Lower lobe of right lung (tissue), 2 donors: ENCODE data around the gene STAT3. TPM values are rescaled to one million over a fixed set of nuclear protein-coding genes. Genes with fewer than 3 reads are reported as not detected.
"Not testable (repeated sequence)": the region's sequence is repeated elsewhere in the genome, so short reads cannot be mapped to it uniquely, and the experiment has no call there.

Experiments
- ATAC-seq, 2 donors: fragments of 200-7000 bp; cut with Tn5 transposase; one replicate each; pipeline ENCODE4 v1.9.1; 2020 to 2022; ENCODE audit warnings: mild to moderate bottlenecking in 2 of 2, moderate library complexity in 2 of 2
- DNase-seq: peaks from one replicate; pipeline ENCODE4 v3.0.0-alpha.2; 2020
- H3K27ac ChIP-seq: fragments of 200-600 bp; one replicate; pipeline ENCODE4 v1.8.0; 2022
- H3K27me3 ChIP-seq: fragments of 200-600 bp; one replicate; pipeline ENCODE4 v1.8.0; 2022; ENCODE audit warnings: low read depth
- H3K36me3 ChIP-seq: fragments of 200-600 bp; one replicate; pipeline ENCODE4 v1.8.0; 2022; ENCODE audit warnings: mild to moderate bottlenecking
- H3K4me1 ChIP-seq: fragments of 200-600 bp; one replicate; pipeline ENCODE4 v1.8.0; 2022
- H3K4me3 ChIP-seq: fragments of 200-600 bp; one replicate; pipeline ENCODE4 v1.8.0; 2022; ENCODE audit warnings: mild to moderate bottlenecking
- H3K9me3 ChIP-seq: fragments of 200-600 bp; one replicate; pipeline ENCODE4 v1.8.0; 2022
- intact Hi-C: fragments of 100-400 bp; cut with DNase I; formaldehyde crosslinking; loops from one replicate; pipeline ENCODE4 v1.11.0; 2022
- total RNA-seq: library from RNA; stranded (reverse); fragmentation: NEBNext Ultra II Directional; extraction: Animal tissue kit (Norgen Biotek cat#: 25700); gene quantifications from one replicate; pipeline ENCODE4 v1.2.1, GENCODE V29; 2021
- TF ChIP-seq, protein P1 (sequence below): fragments of 200-600 bp; IDR thresholded peaks from one replicate; pipeline ENCODE4 v1.8.0; 2022; ENCODE audit warnings: antibody characterized with exemption, mild to moderate bottlenecking
- donor health status: DM: no; HTN: yes; CAD: no; lungs with severe emphysema.

The STAT3 gene
- total RNA-seq, 1 donor from 2014 or later = 278 TPM

GRCh38 chr17:42402117-42402516 is 13.9 kb upstream of the STAT3 start:
- DNase-seq = no peak
- Histone ChIP-seq H3K36me3 (peaks cover 34% of the 10 kb centered on the region), H3K4me1 (peaks cover 66% of the 10 kb centered on the region), H3K4me3 (no peak overlapping the region), H3K9me3 (no peaks in the 10 kb centered on the region), H3K27ac (no peak overlapping the region), H3K27me3 (no peaks in the 10 kb centered on the region)
- intact Hi-C loops = no loop called here
- no peak for ATAC-seq
- TF ChIP-seq, protein P1, sequence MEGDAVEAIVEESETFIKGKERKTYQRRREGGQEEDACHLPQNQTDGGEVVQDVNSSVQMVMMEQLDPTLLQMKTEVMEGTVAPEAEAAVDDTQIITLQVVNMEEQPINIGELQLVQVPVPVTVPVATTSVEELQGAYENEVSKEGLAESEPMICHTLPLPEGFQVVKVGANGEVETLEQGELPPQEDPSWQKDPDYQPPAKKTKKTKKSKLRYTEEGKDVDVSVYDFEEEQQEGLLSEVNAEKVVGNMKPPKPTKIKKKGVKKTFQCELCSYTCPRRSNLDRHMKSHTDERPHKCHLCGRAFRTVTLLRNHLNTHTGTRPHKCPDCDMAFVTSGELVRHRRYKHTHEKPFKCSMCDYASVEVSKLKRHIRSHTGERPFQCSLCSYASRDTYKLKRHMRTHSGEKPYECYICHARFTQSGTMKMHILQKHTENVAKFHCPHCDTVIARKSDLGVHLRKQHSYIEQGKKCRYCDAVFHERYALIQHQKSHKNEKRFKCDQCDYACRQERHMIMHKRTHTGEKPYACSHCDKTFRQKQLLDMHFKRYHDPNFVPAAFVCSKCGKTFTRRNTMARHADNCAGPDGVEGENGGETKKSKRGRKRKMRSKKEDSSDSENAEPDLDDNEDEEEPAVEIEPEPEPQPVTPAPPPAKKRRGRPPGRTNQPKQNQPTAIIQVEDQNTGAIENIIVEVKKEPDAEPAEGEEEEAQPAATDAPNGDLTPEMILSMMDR = no peak

- H3K9me3 ChIP-seq, H3K27ac ChIP-seq, H3K27me3 ChIP-seq, H3K4me3 ChIP-seq, intact Hi-C loops: not testable (repeated sequence)
- H3K36me3 ChIP-seq = peaks cover 34% of the 10 kb centered on the region
- peaks cover 54% of the 10 kb centered on the region for H3K4me1 ChIP-seq
- ATAC-seq = peak in 1 of 2 donors; percentile 48
- peak; percentile 3 for DNase-seq
Observed at GRCh38 chr17:42400844-42401375, 12.7 kb upstream of the STAT3 start.

GRCh38 chr17:42399948-42400843 is 12.0 kb upstream of the STAT3 start:
- DNase-seq (no peak), ATAC-seq (no peak)
- Histone ChIP-seq H3K4me3 (no peak overlapping the region), H3K27me3 (no peaks in the 10 kb centered on the region), H3K4me1 (peaks cover 48% of the 10 kb centered on the region), H3K36me3 (peaks cover 31% of the 10 kb centered on the region), H3K9me3 (no peaks in the 10 kb centered on the region), H3K27ac (no peak overlapping the region)
- TF ChIP-seq, protein P1 = no peak
- intact Hi-C loops = no loop called here

- no peak overlapping the region for H3K27ac ChIP-seq
- intact Hi-C loops = no loop called here
- peaks cover 43% of the 10 kb centered on the region for H3K4me1 ChIP-seq
- no peak for ATAC-seq
- H3K27me3 ChIP-seq = no peaks in the 10 kb centered on the region
- TF ChIP-seq, protein P1 = no peak
- H3K36me3 ChIP-seq = peaks cover 20% of the 10 kb centered on the region
- no peak overlapping the region for H3K4me3 ChIP-seq
- no peaks in the 10 kb centered on the region for H3K9me3 ChIP-seq
- DNase-seq = no peak
Observed at GRCh38 chr17:42399121-42399520, 10.9 kb upstream of the STAT3 start.

GRCh38 chr17:42395601-42396000 is 7.4 kb upstream of the STAT3 start:
- H3K4me1 ChIP-seq = peaks cover 20% of the 10 kb centered on the region
- H3K9me3 ChIP-seq, intact Hi-C loops, H3K27me3 ChIP-seq, H3K36me3 ChIP-seq, ATAC-seq, H3K4me3 ChIP-seq, H3K27ac ChIP-seq: not testable (repeated sequence)
- peak; percentile 4 for DNase-seq

DNA sequence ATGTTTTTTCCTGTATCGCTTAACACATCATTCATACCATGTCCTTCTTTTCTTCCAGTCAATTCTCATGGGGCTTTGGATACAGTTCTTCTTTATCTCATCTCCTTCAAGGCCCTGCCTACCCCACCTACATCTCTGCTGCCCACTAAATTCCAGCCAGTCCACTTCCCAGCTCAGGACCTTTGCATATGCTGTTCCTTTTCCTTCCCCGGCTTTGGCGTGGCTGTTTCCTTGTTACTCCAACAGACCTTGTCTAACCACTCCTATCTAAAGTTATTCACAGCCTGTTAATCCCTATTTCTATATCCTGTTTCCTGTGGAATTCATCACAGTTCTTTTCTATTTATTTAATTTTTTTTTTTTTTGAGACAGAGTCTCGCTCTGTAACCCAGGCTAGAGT is 6.6 kb upstream of the STAT3 start:
- TF ChIP-seq, protein P1 = no peak
- H3K4me3 ChIP-seq = no peak overlapping the region
- DNase-seq (peak; percentile 23), ATAC-seq (no peak)
- peaks cover 16% of the 10 kb centered on the region for H3K4me1 ChIP-seq
- no peaks in the 10 kb centered on the region for H3K27me3 ChIP-seq
- intact Hi-C loops = no loop called here
- no peaks in the 10 kb centered on the region for H3K36me3 ChIP-seq
- H3K27ac ChIP-seq = no peak overlapping the region
- no peaks in the 10 kb centered on the region for H3K9me3 ChIP-seq
